Suprapubic skin (tissue), 3 donors: ENCODE results near the gene KCNJ9.

ENCODE experiments used
- CTCF ChIP-seq, 2 donors: fragments of 200-600 bp in 1 of 2; fragments of 450-650 bp in 1 of 2; sonication (generic) in 1 of 2; IDR thresholded peaks; one replicate each; pipeline ENCODE4 v1.5.1; 2016 to 2019; ENCODE audit warnings: antibody characterized with exemption in 2 of 2, mild to moderate bottlenecking in 1 of 2, moderate library complexity in 1 of 2
- POLR2A ChIP-seq, 2 donors: fragments of 450-650 bp; IDR thresholded peaks; one replicate each; pipeline ENCODE4 v1.6.1; 2017; ENCODE audit warnings: antibody characterized with exemption in 2 of 2, mild to moderate bottlenecking in 2 of 2, moderate library complexity in 2 of 2

GRCh38 chr1:160136121-160136925 lies 55.0 kb downstream of the KCNJ9 start:
- TF ChIP-seq CTCF (IDR thresholded peaks at IDR 0.05) (no peak), POLR2A (IDR thresholded peaks at IDR 0.05) (no peak)
